DOHH2 (cell line): Measurements from ENCODE around the gene GPRC5C.

Source experiments
- EZH2phosphoT487 ChIP-seq: fragments of 200-600 bp; sonication (generic); IDR thresholded peaks from 2 replicates; pipeline ENCODE4 v1.6.1; 2017; ENCODE audit warnings: borderline replicate concordance, mild to moderate bottlenecking, antibody characterized with exemption, low read length, moderate library complexity, mixed read lengths
- TF ChIP-seq, protein P1 (sequence below): fragments of 200-600 bp; sonication (generic); IDR thresholded peaks from one replicate; pipeline ENCODE4 v1.5.1; 2014; ENCODE audit warnings: antibody characterized with exemption, mild to moderate bottlenecking, low read depth, low read length; ENCODE audit not compliant: poor library complexity, severe bottlenecking

DNA sequence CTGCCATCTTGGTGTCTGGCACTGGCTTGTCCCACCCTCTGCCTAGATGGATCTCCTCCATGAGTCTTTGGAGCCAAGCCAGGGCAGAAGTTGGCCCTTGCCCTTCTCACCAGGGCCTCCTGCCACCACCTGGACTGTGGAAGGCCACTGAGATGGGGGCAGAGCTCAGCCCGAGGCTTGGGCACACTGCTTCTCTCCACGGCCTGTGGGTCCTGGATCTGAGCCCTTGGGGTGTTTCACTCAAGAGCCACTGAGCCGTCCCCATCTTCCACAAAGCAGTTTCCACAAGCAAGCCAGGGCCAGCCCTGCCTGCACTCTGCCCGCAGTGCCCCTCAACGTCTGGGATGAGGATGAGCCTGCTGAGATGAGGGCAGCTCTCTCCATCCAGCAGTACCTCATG is 17.9 kb downstream of the GPRC5C start:
- TF ChIP-seq, protein P1, sequence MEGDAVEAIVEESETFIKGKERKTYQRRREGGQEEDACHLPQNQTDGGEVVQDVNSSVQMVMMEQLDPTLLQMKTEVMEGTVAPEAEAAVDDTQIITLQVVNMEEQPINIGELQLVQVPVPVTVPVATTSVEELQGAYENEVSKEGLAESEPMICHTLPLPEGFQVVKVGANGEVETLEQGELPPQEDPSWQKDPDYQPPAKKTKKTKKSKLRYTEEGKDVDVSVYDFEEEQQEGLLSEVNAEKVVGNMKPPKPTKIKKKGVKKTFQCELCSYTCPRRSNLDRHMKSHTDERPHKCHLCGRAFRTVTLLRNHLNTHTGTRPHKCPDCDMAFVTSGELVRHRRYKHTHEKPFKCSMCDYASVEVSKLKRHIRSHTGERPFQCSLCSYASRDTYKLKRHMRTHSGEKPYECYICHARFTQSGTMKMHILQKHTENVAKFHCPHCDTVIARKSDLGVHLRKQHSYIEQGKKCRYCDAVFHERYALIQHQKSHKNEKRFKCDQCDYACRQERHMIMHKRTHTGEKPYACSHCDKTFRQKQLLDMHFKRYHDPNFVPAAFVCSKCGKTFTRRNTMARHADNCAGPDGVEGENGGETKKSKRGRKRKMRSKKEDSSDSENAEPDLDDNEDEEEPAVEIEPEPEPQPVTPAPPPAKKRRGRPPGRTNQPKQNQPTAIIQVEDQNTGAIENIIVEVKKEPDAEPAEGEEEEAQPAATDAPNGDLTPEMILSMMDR: no peak
- TF ChIP-seq EZH2phosphoT487: no peak
